GM12878 (cell line): Measurements from ENCODE around the gene LYRM4. TPM values are rescaled to one million over a fixed set of nuclear protein-coding genes. Genes with fewer than 3 reads are reported as not detected.

ENCODE experiments used
- ATAC-seq: fragments of 200-7000 bp; cut with Tn5 transposase; 3 replicates; pipeline ENCODE4 v1.9.1; 2020; ENCODE audit warnings: mild to moderate bottlenecking, moderate library complexity
- BruUV-seq: library from RNA; stranded (reverse); fragments of 400-500 nt; replicated peaks from 2 replicates; lab custom pipeline; 2021; lab: Mats Ljungman, UMichigan
- CTCF ChIA-PET: fragments of 300-600 bp; sonication (Branson Sonifier 250); formaldehyde crosslinking; extraction: SDS; loops from one replicate; lab custom pipeline; 2021; ENCODE audit warnings: inconsistent platforms; lab: Yijun Ruan, JAX
- POLR2A ChIA-PET: fragments of 350-600 bp; formaldehyde crosslinking; extraction: SDS; loops from one replicate; lab custom pipeline; 2021; ENCODE audit warnings: inconsistent platforms; lab: Charles Lee
- RAD21 ChIA-PET: fragments of 300-600 bp; sonication (Branson Sonifier 250); formaldehyde crosslinking; loops from one replicate; lab custom pipeline; 2023; ENCODE audit warnings: antibody characterized with exemption; ENCODE audit not compliant: unreplicated experiment; lab: Charles Lee
- SMC1A ChIA-PET: fragments of 300-600 bp; sonication (Branson Sonifier 250); formaldehyde crosslinking; loops from one replicate; lab custom pipeline; 2023; ENCODE audit not compliant: unreplicated experiment, uncharacterized antibody; lab: Charles Lee
- DNase-seq: peaks from one replicate; pipeline ENCODE4 v3.0.0-alpha.2; 2011; ENCODE audit warnings: low read depth, low spot score
- FAIRE-seq: peaks from 3 replicates; lab custom pipeline; 2011; peaks lifted over from hg19 to GRCh38; lab: Jason Lieb, UNC
- H2AFZ ChIP-seq: 2 replicates; pipeline ENCODE4 v1.6.0; 2011; ENCODE audit warnings: low read depth, low read length, control low read depth; ENCODE audit not compliant: control insufficient read depth
- H3K27ac ChIP-seq: 2 replicates; pipeline ENCODE4 v1.5.1; 2011; ENCODE audit warnings: control low read depth; ENCODE audit not compliant: control insufficient read depth, insufficient read depth
- H3K27me3 ChIP-seq, 2 experiments: replicated peaks in 1 of 2; 2 replicates each; pipeline versions ENCODE4 v1.6.0 to v1.6.1; 2011; ENCODE audit warnings: low read length in 1 of 2; ENCODE audit not compliant: control insufficient read depth in 2 of 2, insufficient read depth in 2 of 2
- H3K36me3 ChIP-seq, 2 experiments: 2 replicates each; pipeline ENCODE4 v1.5.1; 2011; ENCODE audit warnings: low read length in 1 of 2; ENCODE audit not compliant: control insufficient read depth in 2 of 2, insufficient read depth in 2 of 2
- H3K4me1 ChIP-seq: 2 replicates; pipeline ENCODE4 v1.6.1; 2011; ENCODE audit warnings: mild to moderate bottlenecking, low read length, moderate library complexity, mixed read lengths; ENCODE audit not compliant: control insufficient read depth, insufficient read depth
- H3K4me2 ChIP-seq: 2 replicates; pipeline ENCODE4 v1.6.0; 2011; ENCODE audit warnings: control low read depth; ENCODE audit not compliant: control insufficient read depth, insufficient read depth
- H3K4me3 ChIP-seq: fragments of 200-600 bp; sonication (generic); 2 replicates; pipeline ENCODE4 v1.5.1; 2016
- H3K79me2 ChIP-seq: 2 replicates; pipeline ENCODE4 v1.6.0; 2011; ENCODE audit warnings: low read length; ENCODE audit not compliant: control insufficient read depth, insufficient read depth
- H3K9ac ChIP-seq: 2 replicates; pipeline ENCODE4 v1.8.0; 2011; ENCODE audit warnings: low read length, control low read depth, mixed read lengths; ENCODE audit not compliant: control insufficient read depth, insufficient read depth
- H3K9me3 ChIP-seq: replicated peaks from 3 replicates; pipeline ENCODE4 v1.5.1; 2011; ENCODE audit warnings: mild to moderate bottlenecking, low read length; ENCODE audit not compliant: control insufficient read depth, insufficient read depth
- H4K20me1 ChIP-seq: 2 replicates; pipeline ENCODE4 v1.6.0; 2011; ENCODE audit not compliant: control insufficient read depth, insufficient read depth
- BCL11A ChIP-seq: IDR thresholded peaks from 2 replicates; pipeline ENCODE4 v1.6.1; 2011; ENCODE audit warnings: low read depth, low read length
- CHD4 ChIP-seq: fragments of 200-600 bp; sonication (generic); IDR thresholded peaks from 2 replicates; pipeline ENCODE4 v1.6.1; 2016; ENCODE audit warnings: mild to moderate bottlenecking
- HCFC1 ChIP-seq: fragments of 150-350 bp; IDR thresholded peaks from 2 replicates; pipeline ENCODE4 v1.6.1; 2014; ENCODE audit warnings: low read length
- HSF1 ChIP-seq: fragments of 150-350 bp; IDR thresholded peaks from 2 replicates; pipeline ENCODE4 v1.6.1; 2014; ENCODE audit warnings: mild to moderate bottlenecking, low read depth, low read length
- IRF4 ChIP-seq: IDR thresholded peaks from 2 replicates; pipeline ENCODE4 v1.6.1; 2011; ENCODE audit warnings: low read depth, low read length
- JUNB ChIP-seq: IDR thresholded peaks from 2 replicates; pipeline ENCODE4 v1.6.1; 2016; ENCODE audit warnings: antibody characterized with exemption, mild to moderate bottlenecking
- MEF2A ChIP-seq: IDR thresholded peaks from 2 replicates; pipeline ENCODE4 v1.6.1; 2011; ENCODE audit warnings: low read depth, mild to moderate bottlenecking, low read length, moderate library complexity; ENCODE audit not compliant: insufficient read depth
- MTA2 ChIP-seq: fragments of 450-650 bp; IDR thresholded peaks from 2 replicates; pipeline ENCODE4 v1.6.1; 2016; ENCODE audit warnings: low read depth, mild to moderate bottlenecking, moderate library complexity
- MYC ChIP-seq: IDR thresholded peaks from 2 replicates; pipeline ENCODE4 v1.6.1; 2011; ENCODE audit warnings: mild to moderate bottlenecking, low read length, moderate library complexity, inconsistent platforms; ENCODE audit not compliant: insufficient read depth, insufficient replicate concordance, insufficient read length, severe bottlenecking
- NFIC ChIP-seq: IDR thresholded peaks from 2 replicates; pipeline ENCODE4 v1.6.1; 2012; ENCODE audit warnings: low read depth, mild to moderate bottlenecking, inconsistent platforms, low read length, moderate library complexity
- PAX5 ChIP-seq: IDR thresholded peaks from 2 replicates; pipeline ENCODE4 v1.6.1; 2011; ENCODE audit warnings: low read depth, low read length, borderline replicate concordance
- PAX8 ChIP-seq: fragments of 450-650 bp; IDR thresholded peaks from 2 replicates; pipeline ENCODE4 v1.6.1; 2017; ENCODE audit warnings: mild to moderate bottlenecking, moderate library complexity
- RUNX3 ChIP-seq: IDR thresholded peaks from 2 replicates; pipeline ENCODE4 v1.6.1; 2012; ENCODE audit warnings: low read length, inconsistent platforms
- SIX5 ChIP-seq: IDR thresholded peaks from 2 replicates; pipeline ENCODE4 v1.6.1; 2011; ENCODE audit warnings: mild to moderate bottlenecking, low read depth, low read length, moderate library complexity; ENCODE audit not compliant: severe bottlenecking
- SREBF1 ChIP-seq: IDR thresholded peaks from 2 replicates; pipeline ENCODE4 v1.6.1; 2012; ENCODE audit warnings: mild to moderate bottlenecking, low read length
- SRF ChIP-seq, 2 experiments: IDR thresholded peaks; 2 replicates each; pipeline ENCODE4 v1.6.1; 2011; ENCODE audit warnings: low read depth in 2 of 2, low read length in 2 of 2, mild to moderate bottlenecking in 1 of 2, moderate library complexity in 1 of 2
- YBX1 ChIP-seq: fragments of 450-650 bp; IDR thresholded peaks from 2 replicates; pipeline ENCODE4 v1.6.1; 2016; ENCODE audit warnings: antibody characterized with exemption
- ZNF24 ChIP-seq: fragments of 450-650 bp; IDR thresholded peaks from 2 replicates; pipeline ENCODE4 v1.6.1; 2017; ENCODE audit warnings: antibody characterized with exemption, mild to moderate bottlenecking
- WGBS: methylation state at CpG from one replicate; pipeline ENCODE4 v1.1.6; 2016; ENCODE audit warnings: low lambda C conversion rate; ENCODE audit not compliant: insufficient replicate concordance, insufficient coverage; ENCODE audit errors: missing lambda C conversion rate; 5-methylcytosine and 5-hydroxymethylcytosine counted together
- in situ Hi-C: fragments of 300-500 bp; cut with MboI; formaldehyde crosslinking; loops from 9 replicates; pipeline ENCODE4 v1.14.3; 2018; ENCODE audit warnings: mixed read lengths
- intact Hi-C: fragments of 100-400 bp; cut with micrococcal nuclease; formaldehyde crosslinking; loops from one replicate; pipeline ENCODE4 v1.14.2; 2022; ENCODE audit not compliant: unreplicated experiment
- polyA plus RNA-seq, 11 experiments: library from polyadenylated mRNA; depleted of rRNA in 4 of 11; unstranded in 6 of 11; stranded (reverse) in 5 of 11; fragments of >200 nt; fragmentation: Nextera tagmentation in 4 of 11; fragmentation: Illumina TruSeq in 1 of 11; extraction: Ambion mirVana in 4 of 11; extraction: Trizol in 1 of 11; gene quantifications; 1 replicate in 1 of 11; 2 replicates in 10 of 11; pipeline versions ENCODE4 v1.2.1 to v1.2.3, GENCODE V29; 2011 to 2016; ENCODE audit warnings: inconsistent platforms in 2 of 11, missing spikeins in 2 of 11, low read depth in 1 of 11
- total RNA-seq, 4 experiments: library from RNA; depleted of rRNA in 3 of 4; stranded (reverse); fragments of >200 nt in 3 of 4; fragmentation: Illumina TruSeq in 1 of 4; extraction: Trizol in 1 of 4; gene quantifications; 2 replicates each; pipeline versions ENCODE4 v1.2.1 to v1.2.3, GENCODE V29; 2013 to 2021

The LYRM4 gene
- total and polyA plus RNA-seq, 10 of the 15 experiments (the other 5 are each of a cell fraction or from before 2014, with no cell fraction given), result 32.7 to 66.8 (median 44.0) TPM

GRCh38 chr6:5279891-5280338, 19.2 kb upstream of the LYRM4 start:
- no peak for DNase-seq
- CTCF ChIA-PET, result interaction anchor here (0.7 to 1.8 kb wide), 3 partner anchors 23 to 136 kb away, joined by 3 to 11 read pairs (median 3); no protein-coding TSS in a partner anchor
- no peak overlapping the region for H3K4me3 ChIP-seq
- H3K27me3 ChIP-seq, result no peaks in the 10 kb centered on the region
- intact Hi-C loops (no loop called here), in situ Hi-C loops (no loop called here)
- ATAC-seq, result peak; percentile 66
- no peaks in the 10 kb centered on the region for H3K9me3 ChIP-seq
- H3K79me2 ChIP-seq, result no peaks in the 10 kb centered on the region; the same call in none of the 2 replicates
- RAD21 ChIA-PET, result interaction anchor here (0.8 to 2.0 kb wide), 2 partner anchors 23 to 136 kb away, joined by 3 to 5 read pairs; no protein-coding TSS in a partner anchor
- peak overlapping the region; percentile 28 for H3K27ac ChIP-seq
- H3K36me3 ChIP-seq, result no peaks in the 10 kb centered on the region; a peak in 1 of 4 replicates
- H3K4me1 ChIP-seq, result peaks cover 21% of the 10 kb centered on the region
- TF ChIP-seq RUNX3 (no peak), MEF2A (0 out of 2 replicates have a peak, but pooled peaks have one; percentile 43), CHD4 (no peak), ZNF24 (no peak), SRF (IDR thresholded peaks at IDR 0.05; ENCODE audit: low read depth in 2 of 2, low read length in 2 of 2) (peak; percentile 6 to 80; a peak in 1 of 4 replicates), HSF1 (no peak), MTA2 (peak; percentile 88), SIX5 (no peak), SREBF1 (peak; percentile 39; the same call in 1 of the 2 replicates), HCFC1 (no peak), IRF4 (no peak), PAX5 (no peak), BCL11A (peak; percentile 52), NFIC (no peak), YBX1 (no peak), PAX8 (no peak), JUNB (peak; percentile 86), MYC (no peak)
- no peaks in the 10 kb centered on the region for H4K20me1 ChIP-seq
- POLR2A ChIA-PET, result no interaction called here
- peak overlapping the region; percentile 51 for H3K4me2 ChIP-seq
- FAIRE-seq, result peak; percentile 7
- H2AFZ ChIP-seq, result no peak overlapping the region
- no peak overlapping the region for H3K9ac ChIP-seq
- WGBS, result 42% methylated on average over 2 of the region's 2 CpGs
- BruUV-seq, result no TSS peak
- SMC1A ChIA-PET, result interaction anchor here (0.6 to 1.9 kb wide), 8 partner anchors 9 to 132 kb away, joined by 3 to 9 read pairs (median 4); no protein-coding TSS in a partner anchor
